ENCODE measurements around the gene MUC6.

DNA sequence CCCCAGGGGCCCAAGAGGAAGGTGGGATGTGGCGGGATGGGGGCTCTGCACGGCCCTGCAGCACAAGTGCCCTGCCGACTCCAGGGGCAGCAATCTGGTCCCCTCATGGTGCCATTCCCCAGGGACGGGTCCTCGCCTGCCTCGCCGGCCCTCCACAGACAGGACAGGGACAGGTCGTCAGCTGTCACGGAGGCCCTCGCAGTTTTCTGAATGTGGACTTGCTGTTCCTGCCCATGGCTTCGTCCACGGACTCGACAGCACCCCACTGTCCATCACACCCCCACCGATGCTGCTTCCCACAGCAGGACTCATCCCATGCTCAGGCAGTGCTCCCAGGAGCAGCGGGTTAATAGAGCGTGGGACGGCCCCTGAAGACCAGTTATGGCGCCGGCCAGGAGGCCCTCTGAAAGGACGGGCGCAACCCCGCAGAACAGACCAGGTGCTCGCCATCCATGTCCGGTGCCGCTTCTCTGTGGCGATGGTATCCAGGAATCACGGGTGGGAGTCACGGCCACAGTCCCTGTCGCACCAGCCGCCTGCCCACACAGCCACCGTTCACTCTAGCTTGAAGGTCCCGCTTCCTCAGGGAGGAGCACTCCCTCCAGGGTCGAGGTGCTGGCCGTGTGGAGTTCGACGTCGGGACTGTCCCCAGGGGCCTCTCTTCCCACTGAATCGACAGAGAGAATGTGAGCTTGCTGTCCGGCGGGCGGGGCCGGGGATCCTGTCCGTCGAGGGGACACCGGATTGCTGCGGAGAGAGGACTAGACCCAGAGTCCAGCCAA, 19.7 kb upstream of the MUC6 start:
- no peak for TF ChIP-seq EZH2 (IDR thresholded peaks at IDR 0.05; ENCODE audit: borderline replicate concordance, low read depth, low read length)
- TF ChIP-seq YY1 (IDR thresholded peaks at IDR 0.05; ENCODE audit: borderline replicate concordance in 1 of 3, control insufficient read depth in 1 of 3, extremely low read depth in 1 of 3, insufficient read depth in 3 of 3, insufficient read length in 1 of 3, insufficient replicate concordance in 2 of 3, low read depth in 1 of 3, low read length in 2 of 3) = no peak
- TF ChIP-seq, protein P1, sequence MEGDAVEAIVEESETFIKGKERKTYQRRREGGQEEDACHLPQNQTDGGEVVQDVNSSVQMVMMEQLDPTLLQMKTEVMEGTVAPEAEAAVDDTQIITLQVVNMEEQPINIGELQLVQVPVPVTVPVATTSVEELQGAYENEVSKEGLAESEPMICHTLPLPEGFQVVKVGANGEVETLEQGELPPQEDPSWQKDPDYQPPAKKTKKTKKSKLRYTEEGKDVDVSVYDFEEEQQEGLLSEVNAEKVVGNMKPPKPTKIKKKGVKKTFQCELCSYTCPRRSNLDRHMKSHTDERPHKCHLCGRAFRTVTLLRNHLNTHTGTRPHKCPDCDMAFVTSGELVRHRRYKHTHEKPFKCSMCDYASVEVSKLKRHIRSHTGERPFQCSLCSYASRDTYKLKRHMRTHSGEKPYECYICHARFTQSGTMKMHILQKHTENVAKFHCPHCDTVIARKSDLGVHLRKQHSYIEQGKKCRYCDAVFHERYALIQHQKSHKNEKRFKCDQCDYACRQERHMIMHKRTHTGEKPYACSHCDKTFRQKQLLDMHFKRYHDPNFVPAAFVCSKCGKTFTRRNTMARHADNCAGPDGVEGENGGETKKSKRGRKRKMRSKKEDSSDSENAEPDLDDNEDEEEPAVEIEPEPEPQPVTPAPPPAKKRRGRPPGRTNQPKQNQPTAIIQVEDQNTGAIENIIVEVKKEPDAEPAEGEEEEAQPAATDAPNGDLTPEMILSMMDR (IDR thresholded peaks at IDR 0.05 in 2 of 3, conservative IDR thresholded peaks at IDR 0.05 in 1 of 3; ENCODE audit: insufficient read depth in 2 of 3, low read depth in 1 of 3, low read length in 3 of 3) = no peak
- no peak for TF ChIP-seq CSDE1 (IDR thresholded peaks at IDR 0.05)
- no peak for TF ChIP-seq FOS (IDR thresholded peaks at IDR 0.05; ENCODE audit: extremely low read depth, insufficient read length)
- TF ChIP-seq RAD21 (CRISPR knock-in tag; conservative IDR thresholded peaks at IDR 0.05 in 1 of 2, IDR thresholded peaks at IDR 0.05 in 1 of 2) = no peak
- TF ChIP-seq ZNF121 (CRISPR knock-in tag; conservative IDR thresholded peaks at IDR 0.05) = no peak

Data from K562 (cell line).